Thyroid gland (tissue), 4 donors: ENCODE measurements around the gene TMEM170A.

Experiments
- POLR2A ChIP-seq, 2 donors: fragments of 450-650 bp; IDR thresholded peaks; one replicate each; pipeline ENCODE4 v1.6.1; 2017; ENCODE audit warnings: antibody characterized with exemption in 2 of 2, mild to moderate bottlenecking in 2 of 2, moderate library complexity in 1 of 2
- TF ChIP-seq, protein P1 (sequence below), 6 experiments: fragments of 200-600 bp in 3 of 6; fragments of 450-650 bp in 3 of 6; sonication (generic) in 3 of 6; IDR thresholded peaks; one replicate each; pipeline ENCODE4 v1.5.1; 2016 to 2019; ENCODE audit warnings: antibody characterized with exemption in 6 of 6, mild to moderate bottlenecking in 2 of 6, inconsistent platforms in 1 of 6, moderate library complexity in 1 of 6

DNA sequence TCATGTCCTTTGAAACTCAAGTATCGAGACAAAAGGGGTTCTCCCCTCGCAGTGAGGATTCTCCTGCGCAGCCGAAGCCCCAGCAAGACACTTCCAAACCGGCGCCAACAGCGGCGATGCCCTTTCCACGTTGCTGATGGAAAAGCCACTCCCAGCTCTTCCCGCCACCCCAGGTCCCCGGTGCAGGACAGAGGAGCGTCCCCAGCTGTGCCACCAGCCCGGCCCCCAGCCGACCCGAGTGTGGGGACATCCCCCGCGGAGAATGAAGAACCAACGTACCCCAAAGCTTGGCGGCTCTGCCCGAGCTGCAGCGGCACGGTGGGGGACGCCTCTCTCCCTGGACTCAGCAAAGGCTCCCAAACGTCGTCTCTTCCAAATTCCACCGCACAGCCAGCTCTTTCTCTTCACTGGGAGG, 30.2 kb upstream of the TMEM170A start:
- TF ChIP-seq, protein P1, sequence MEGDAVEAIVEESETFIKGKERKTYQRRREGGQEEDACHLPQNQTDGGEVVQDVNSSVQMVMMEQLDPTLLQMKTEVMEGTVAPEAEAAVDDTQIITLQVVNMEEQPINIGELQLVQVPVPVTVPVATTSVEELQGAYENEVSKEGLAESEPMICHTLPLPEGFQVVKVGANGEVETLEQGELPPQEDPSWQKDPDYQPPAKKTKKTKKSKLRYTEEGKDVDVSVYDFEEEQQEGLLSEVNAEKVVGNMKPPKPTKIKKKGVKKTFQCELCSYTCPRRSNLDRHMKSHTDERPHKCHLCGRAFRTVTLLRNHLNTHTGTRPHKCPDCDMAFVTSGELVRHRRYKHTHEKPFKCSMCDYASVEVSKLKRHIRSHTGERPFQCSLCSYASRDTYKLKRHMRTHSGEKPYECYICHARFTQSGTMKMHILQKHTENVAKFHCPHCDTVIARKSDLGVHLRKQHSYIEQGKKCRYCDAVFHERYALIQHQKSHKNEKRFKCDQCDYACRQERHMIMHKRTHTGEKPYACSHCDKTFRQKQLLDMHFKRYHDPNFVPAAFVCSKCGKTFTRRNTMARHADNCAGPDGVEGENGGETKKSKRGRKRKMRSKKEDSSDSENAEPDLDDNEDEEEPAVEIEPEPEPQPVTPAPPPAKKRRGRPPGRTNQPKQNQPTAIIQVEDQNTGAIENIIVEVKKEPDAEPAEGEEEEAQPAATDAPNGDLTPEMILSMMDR (IDR thresholded peaks at IDR 0.05) = no peak
- TF ChIP-seq POLR2A (IDR thresholded peaks at IDR 0.05) = no peak
